IPS-20b (cell line): ENCODE results near the gene NLK.
A peak's percentile ranks its signal among the peaks of the same experiment; 100 is the strongest.

Experiments used
- H3K27ac ChIP-seq: one replicate; pipeline ENCODE4 v1.5.1; 2013; ENCODE audit warnings: low read length
- H3K27me3 ChIP-seq: 2 replicates; pipeline ENCODE4 v1.6.1; 2013; ENCODE audit warnings: mild to moderate bottlenecking, low read length, inconsistent platforms; ENCODE audit not compliant: insufficient read depth
- H3K36me3 ChIP-seq: 2 replicates; pipeline ENCODE4 v1.6.1; 2013; ENCODE audit warnings: low read depth, mild to moderate bottlenecking, inconsistent platforms, low read length, moderate library complexity; ENCODE audit not compliant: insufficient read depth
- H3K4me1 ChIP-seq: 2 replicates; pipeline ENCODE4 v1.6.1; 2013; ENCODE audit warnings: mild to moderate bottlenecking, control low read depth, inconsistent platforms, low read length, moderate library complexity; ENCODE audit not compliant: insufficient read depth
- H3K4me3 ChIP-seq: 2 replicates; pipeline ENCODE4 v1.5.1; 2013; ENCODE audit warnings: mild to moderate bottlenecking, low read length, inconsistent platforms
- H3K9ac ChIP-seq: 2 replicates; pipeline ENCODE4 v1.6.1; 2013; ENCODE audit warnings: low read depth, mild to moderate bottlenecking, inconsistent platforms, low read length, moderate library complexity
- H3K9me3 ChIP-seq: 2 replicates; pipeline ENCODE4 v1.6.1; 2013; ENCODE audit warnings: mild to moderate bottlenecking, low read depth, low read length, inconsistent platforms; ENCODE audit not compliant: insufficient read depth

The NLK gene

GRCh38 chr17:28041068-28041843 is 1.2 kb upstream of the NLK start:
- H3K27ac ChIP-seq = no peak overlapping the region
- no peak overlapping the region for H3K9ac ChIP-seq
- H3K9me3 ChIP-seq = no peaks in the 10 kb centered on the region
- peak overlapping the region; percentile 82 for H3K4me3 ChIP-seq
- peaks cover 17% of the 10 kb centered on the region; the same call in 1 of the 2 replicates for H3K36me3 ChIP-seq
- no peaks in the 10 kb centered on the region for H3K27me3 ChIP-seq
- peaks cover 29% of the 10 kb centered on the region for H3K4me1 ChIP-seq

GRCh38 chr17:28041844-28042656 is 427 bp upstream of the NLK start:
- Histone ChIP-seq H3K27ac (no peak overlapping the region), H3K36me3 (peaks cover 17% of the 10 kb centered on the region; the same call in 1 of the 2 replicates), H3K9me3 (no peaks in the 10 kb centered on the region), H3K4me3 (peak overlapping the region; percentile 82), H3K4me1 (peaks cover 34% of the 10 kb centered on the region), H3K9ac (peak overlapping the region; percentile 80; the same call in 1 of the 2 replicates), H3K27me3 (no peaks in the 10 kb centered on the region)

GRCh38 chr17:28042721-28043291 is 329 bp downstream of the NLK start:
- Histone ChIP-seq H3K4me3 (peak overlapping the region; percentile 82), H3K9ac (peak overlapping the region; percentile 80; the same call in 1 of the 2 replicates), H3K27me3 (no peaks in the 10 kb centered on the region), H3K9me3 (no peaks in the 10 kb centered on the region), H3K27ac (no peak overlapping the region), H3K4me1 (peaks cover 41% of the 10 kb centered on the region), H3K36me3 (peaks cover 17% of the 10 kb centered on the region; the same call in 1 of the 2 replicates)

GRCh38 chr17:28043296-28043695 is 819 bp downstream of the NLK start:
- Histone ChIP-seq H3K4me3 (peak overlapping the region; percentile 82), H3K9ac (no peak overlapping the region), H3K36me3 (peaks cover 17% of the 10 kb centered on the region; the same call in 1 of the 2 replicates)

GRCh38 chr17:28043741-28044140 is 1.3 kb downstream of the NLK start:
- H3K27ac ChIP-seq = no peak overlapping the region
- H3K9me3 ChIP-seq = no peaks in the 10 kb centered on the region
- peaks cover 49% of the 10 kb centered on the region for H3K4me1 ChIP-seq
- peaks cover 17% of the 10 kb centered on the region; the same call in 1 of the 2 replicates for H3K36me3 ChIP-seq
- H3K27me3 ChIP-seq = no peaks in the 10 kb centered on the region
- 0 out of 2 replicates have a peak overlapping the region, but pooled peaks have one; percentile 31 for H3K9ac ChIP-seq
- peak overlapping the region; percentile 82 for H3K4me3 ChIP-seq

More at GRCh38 chr17:28043296-28043695, 819 bp downstream of the NLK start:
- Histone ChIP-seq H3K27ac (no peak overlapping the region), H3K9me3 (no peaks in the 10 kb centered on the region), H3K4me1 (peaks cover 45% of the 10 kb centered on the region), H3K27me3 (no peaks in the 10 kb centered on the region)

GRCh38 chr17:28045304-28045703 is 2.8 kb downstream of the NLK start:
- Histone ChIP-seq H3K4me1 (peaks cover 49% of the 10 kb centered on the region), H3K27ac (no peak overlapping the region), H3K4me3 (peak overlapping the region; percentile 82), H3K9ac (peak overlapping the region; percentile 31; the same call in 1 of the 2 replicates), H3K9me3 (no peaks in the 10 kb centered on the region), H3K27me3 (no peaks in the 10 kb centered on the region), H3K36me3 (peaks cover 17% of the 10 kb centered on the region; the same call in 1 of the 2 replicates)

GRCh38 chr17:28046034-28046825 is 3.8 kb downstream of the NLK start:
- Histone ChIP-seq H3K27me3 (no peaks in the 10 kb centered on the region), H3K36me3 (peaks cover 17% of the 10 kb centered on the region; the same call in 1 of the 2 replicates), H3K9me3 (no peaks in the 10 kb centered on the region), H3K9ac (no peak overlapping the region), H3K27ac (no peak overlapping the region), H3K4me1 (peaks cover 49% of the 10 kb centered on the region), H3K4me3 (peak overlapping the region; percentile 82)

- Histone ChIP-seq H3K27ac (no peak overlapping the region), H3K4me1 (peaks cover 54% of the 10 kb centered on the region), H3K9ac (peak overlapping the region; percentile 35; the same call in 1 of the 2 replicates), H3K4me3 (peak overlapping the region; percentile 31; the same call in 1 of the 2 replicates), H3K27me3 (no peaks in the 10 kb centered on the region), H3K9me3 (no peaks in the 10 kb centered on the region), H3K36me3 (peaks cover 17% of the 10 kb centered on the region; the same call in 1 of the 2 replicates)
These were observed 5.3 kb downstream of the NLK start for GRCh38 chr17:28047806-28048205.

GRCh38 chr17:28049071-28049470 is 6.6 kb downstream of the NLK start:
- no peak overlapping the region for H3K9ac ChIP-seq
- no peaks in the 10 kb centered on the region for H3K27me3 ChIP-seq
- no peak overlapping the region for H3K4me3 ChIP-seq
- peaks cover 57% of the 10 kb centered on the region for H3K4me1 ChIP-seq
- H3K27ac ChIP-seq = no peak overlapping the region
- no peaks in the 10 kb centered on the region for H3K9me3 ChIP-seq
- H3K36me3 ChIP-seq = peaks cover 7% of the 10 kb centered on the region; the same call in 1 of the 2 replicates

- Histone ChIP-seq H3K27ac (peak overlapping the region; percentile 70), H3K27me3 (no peaks in the 10 kb centered on the region), H3K9me3 (no peaks in the 10 kb centered on the region), H3K4me1 (peaks cover 52% of the 10 kb centered on the region), H3K36me3 (no peaks in the 10 kb centered on the region), H3K4me3 (no peak overlapping the region), H3K9ac (peak overlapping the region; percentile 18; the same call in 1 of the 2 replicates)
These were observed 10.7 kb downstream of the NLK start for GRCh38 chr17:28053044-28053670.
